Lung (tissue), 12 donors: ENCODE results near the gene RASL10A. TPM values are rescaled to one million over a fixed set of nuclear protein-coding genes. Genes with fewer than 3 reads are reported as not detected.

Experiments used
- ATAC-seq: fragments of 200-7000 bp; cut with Tn5 transposase; one replicate; pipeline ENCODE4 v1.9.1; 2020; ENCODE audit warnings: moderate number of reproducible peaks; ENCODE audit not compliant: insufficient read depth, low FRiP score
- DNase-seq, 3 donors: peaks; one replicate each; pipeline ENCODE4 v3.0.0-alpha.2; 2013 to 2017
- H3K27ac ChIP-seq, 2 donors: one replicate each; pipeline ENCODE4 v1.5.1; 2013; ENCODE audit warnings: mild to moderate bottlenecking in 2 of 2, moderate library complexity in 2 of 2, control low read depth in 1 of 2, inconsistent platforms in 1 of 2, low read depth in 1 of 2, low read length in 1 of 2
- H3K27me3 ChIP-seq, 3 donors: one replicate each; pipeline ENCODE4 v1.5.1; 2013; ENCODE audit warnings: low read length in 2 of 3; ENCODE audit not compliant: control insufficient read depth in 3 of 3, insufficient read depth in 3 of 3
- H3K36me3 ChIP-seq, 4 donors: one replicate each; pipeline ENCODE4 v1.5.1; 2013; ENCODE audit warnings: low read length in 4 of 4, mild to moderate bottlenecking in 1 of 4, moderate library complexity in 1 of 4; ENCODE audit not compliant: control insufficient read depth in 4 of 4, insufficient read depth in 4 of 4
- H3K4me1 ChIP-seq, 5 donors: one replicate each; pipeline ENCODE4 v1.5.1; 2013; ENCODE audit warnings: low read length in 5 of 5, mild to moderate bottlenecking in 2 of 5, moderate library complexity in 1 of 5; ENCODE audit not compliant: control insufficient read depth in 5 of 5, insufficient read depth in 5 of 5
- H3K4me3 ChIP-seq: one replicate; pipeline ENCODE4 v1.5.1; 2013; ENCODE audit warnings: mild to moderate bottlenecking, control low read depth, moderate library complexity
- H3K9ac ChIP-seq, 2 donors: one replicate each; pipeline ENCODE4 v1.5.1; 2013; ENCODE audit warnings: low read length in 2 of 2, control low read depth in 1 of 2; ENCODE audit not compliant: insufficient read depth in 1 of 2
- H3K9me3 ChIP-seq, 4 donors: one replicate each; pipeline ENCODE4 v1.5.1; 2013; ENCODE audit warnings: low read length in 3 of 4, mild to moderate bottlenecking in 1 of 4, moderate library complexity in 1 of 4; ENCODE audit not compliant: control insufficient read depth in 4 of 4, insufficient read depth in 3 of 4
- WGBS, 2 donors: extraction: QIAGEN DNeasy Blood & Tissue Kit; methylation state at CpG; one replicate each; pipeline ENCODE4 v1.1.7; 2013; 5-methylcytosine and 5-hydroxymethylcytosine counted together
- polyA plus RNA-seq, 2 donors: library from polyadenylated mRNA; stranded (reverse); fragments of 200-250 nt; gene quantifications; one replicate each; pipeline ENCODE4 v1.2.1, GENCODE V29; 2013
- total RNA-seq, 2 donors: library from RNA; depleted of rRNA in 1 of 2; stranded (reverse); fragments of >200 nt in 1 of 2; gene quantifications; one replicate each; pipeline ENCODE4 v1.2.1, GENCODE V29; 2014 to 2021
- TF ChIP-seq, protein P1 (sequence below): IDR thresholded peaks from 2 replicates; pipeline ENCODE4 v1.5.1; 2012; ENCODE audit warnings: mild to moderate bottlenecking; ENCODE audit errors: control extremely low read depth, extremely low read depth
- donor health status: control.
- donor health status: control.
- donor health status: Bipolar disorder and iron deficiency.
- donor health status: healthy.
- donor health status: DM: yes; HTN: yes; CAD: no.

Gene RASL10A
- total and polyA plus RNA-seq, 4 donors = 0.71 to 3.3 (median 2.0) TPM; not detected in 1

DNA sequence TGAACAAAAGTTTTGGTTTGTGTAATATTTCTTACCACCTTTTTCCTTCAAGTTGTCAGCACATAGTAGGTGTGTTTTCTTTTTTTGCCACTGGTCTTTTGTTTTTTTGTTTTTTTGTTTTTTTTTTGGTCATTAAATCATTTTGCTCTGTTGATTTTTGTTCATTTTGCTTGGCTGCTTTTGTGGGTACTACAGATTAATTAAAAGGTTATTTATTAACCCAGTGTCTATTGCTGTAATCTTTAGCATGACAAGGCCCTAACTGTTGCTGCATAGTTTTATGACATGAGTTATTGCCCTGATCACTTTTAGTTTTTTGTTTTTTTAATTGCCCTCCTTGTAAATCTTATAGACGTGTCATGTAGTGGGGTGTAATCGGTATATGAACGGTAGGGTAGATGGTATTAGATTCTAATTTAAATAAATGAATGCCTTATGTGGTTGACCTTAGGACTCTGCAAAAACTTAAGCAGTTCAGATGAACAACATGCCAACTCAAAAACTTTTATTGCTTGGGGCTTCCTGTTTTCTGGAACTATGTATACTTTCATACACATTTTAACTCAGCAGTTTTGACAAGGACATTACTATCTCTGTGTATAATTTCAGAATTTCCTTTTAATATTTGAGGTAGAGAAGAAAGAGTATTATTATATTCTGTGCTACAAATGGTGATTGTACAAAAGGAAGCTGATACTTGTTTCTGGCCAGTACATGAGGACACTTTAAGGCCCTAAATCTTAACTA, 39.5 kb downstream of the RASL10A start:
- Histone ChIP-seq H3K27ac (no peak overlapping the region), H3K9ac (no peak overlapping the region), H3K9me3 (no peaks in the 10 kb centered on the region), H3K36me3 (peaks cover 27 to 66% (median 52%) of the 10 kb centered on the region in 4 donors), H3K4me1 (peaks cover 0 to 16% (median 11%) of the 10 kb centered on the region in 5 donors), H3K27me3 (no peaks in the 10 kb centered on the region), H3K4me3 (no peak overlapping the region)
- WGBS, 2 donors = 69 to 84% methylated on average over 3 of the region's 3 CpGs
- ATAC-seq (no peak), DNase-seq (no peak)
- TF ChIP-seq, protein P1, sequence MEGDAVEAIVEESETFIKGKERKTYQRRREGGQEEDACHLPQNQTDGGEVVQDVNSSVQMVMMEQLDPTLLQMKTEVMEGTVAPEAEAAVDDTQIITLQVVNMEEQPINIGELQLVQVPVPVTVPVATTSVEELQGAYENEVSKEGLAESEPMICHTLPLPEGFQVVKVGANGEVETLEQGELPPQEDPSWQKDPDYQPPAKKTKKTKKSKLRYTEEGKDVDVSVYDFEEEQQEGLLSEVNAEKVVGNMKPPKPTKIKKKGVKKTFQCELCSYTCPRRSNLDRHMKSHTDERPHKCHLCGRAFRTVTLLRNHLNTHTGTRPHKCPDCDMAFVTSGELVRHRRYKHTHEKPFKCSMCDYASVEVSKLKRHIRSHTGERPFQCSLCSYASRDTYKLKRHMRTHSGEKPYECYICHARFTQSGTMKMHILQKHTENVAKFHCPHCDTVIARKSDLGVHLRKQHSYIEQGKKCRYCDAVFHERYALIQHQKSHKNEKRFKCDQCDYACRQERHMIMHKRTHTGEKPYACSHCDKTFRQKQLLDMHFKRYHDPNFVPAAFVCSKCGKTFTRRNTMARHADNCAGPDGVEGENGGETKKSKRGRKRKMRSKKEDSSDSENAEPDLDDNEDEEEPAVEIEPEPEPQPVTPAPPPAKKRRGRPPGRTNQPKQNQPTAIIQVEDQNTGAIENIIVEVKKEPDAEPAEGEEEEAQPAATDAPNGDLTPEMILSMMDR = no peak

DNA sequence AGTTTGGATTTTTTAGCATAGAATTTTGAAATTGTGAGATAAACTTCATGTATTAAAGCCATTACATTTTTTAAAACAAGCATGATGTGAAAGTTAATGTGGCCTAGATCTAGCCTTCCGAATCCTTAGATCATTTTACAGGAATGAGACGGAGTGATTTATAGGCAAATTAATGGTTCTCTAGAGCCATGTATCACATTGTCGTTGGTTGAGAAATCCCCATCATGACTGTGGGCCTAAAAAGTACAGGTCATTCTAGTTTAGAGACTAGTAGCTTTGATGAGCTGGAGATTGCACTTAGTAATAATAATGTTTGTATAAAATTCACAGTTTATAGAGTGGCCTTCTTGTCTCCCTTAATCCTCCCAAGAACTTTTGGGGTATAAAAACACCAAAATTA, 40.3 kb downstream of the RASL10A start:
- WGBS, 2 donors = 70 to 78% methylated on average over 3 of the region's 3 CpGs
- H3K4me1 ChIP-seq = peaks cover 1 to 24% (median 18%) of the 10 kb centered on the region in 5 donors
- H3K36me3 ChIP-seq = peaks cover 26 to 68% (median 53%) of the 10 kb centered on the region in 4 donors
- H3K4me3 ChIP-seq = no peak overlapping the region
- TF ChIP-seq, protein P1 = no peak
- no peak for DNase-seq
- H3K27ac ChIP-seq = no peak overlapping the region
- H3K9me3 ChIP-seq = no peaks in the 10 kb centered on the region
- no peak overlapping the region for H3K9ac ChIP-seq
- H3K27me3 ChIP-seq = no peaks in the 10 kb centered on the region
- ATAC-seq = no peak

DNA sequence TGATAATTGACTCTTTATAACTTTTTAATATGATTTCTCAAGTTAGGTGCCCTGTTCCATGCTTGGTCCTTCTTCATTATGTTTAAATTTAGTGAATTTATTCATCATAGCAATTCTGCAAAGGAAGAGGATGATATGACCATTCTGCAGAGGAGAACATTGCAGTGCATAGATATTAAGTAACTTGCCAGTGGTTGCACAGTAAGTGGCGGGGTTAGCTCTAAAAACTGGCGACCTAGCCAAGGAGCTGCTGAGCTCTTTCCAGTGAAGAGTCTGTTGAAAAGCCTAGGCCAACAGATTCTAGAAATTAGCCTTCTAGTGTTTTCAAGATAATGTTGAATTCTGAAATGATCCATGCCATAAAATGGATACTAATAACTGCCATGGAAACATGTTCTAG, 42.9 kb downstream of the RASL10A start:
- no peak overlapping the region for H3K9ac ChIP-seq
- H3K36me3 ChIP-seq = peaks cover 15 to 56% (median 39%) of the 10 kb centered on the region in 4 donors
- no peak overlapping the region for H3K27ac ChIP-seq
- no peaks in the 10 kb centered on the region for H3K9me3 ChIP-seq
- no peaks in the 10 kb centered on the region for H3K27me3 ChIP-seq
- TF ChIP-seq, protein P1 = no peak
- no peak for DNase-seq
- H3K4me3 ChIP-seq = no peak overlapping the region
- no peak for ATAC-seq
- 79 to 84% methylated on average over 2 of the region's 2 CpGs for WGBS, 2 donors
- H3K4me1 ChIP-seq = peaks cover 1 to 36% (median 24%) of the 10 kb centered on the region in 5 donors
